Progenitor cell of endocrine pancreas (in vitro differentiated cells): ENCODE measurements around the gene FAM83D. TPM values are rescaled to one million over a fixed set of nuclear protein-coding genes. Genes with fewer than 3 reads are reported as not detected.

Source experiments
- DNase-seq: peaks from one replicate; pipeline ENCODE4 v3.0.0; 2021; ENCODE audit warnings: low spot score; ENCODE audit not compliant: unreplicated experiment
- H3K27ac Mint-ChIP-seq: 2 replicates; pipeline ENCODE4 v1.8.0; 2021; ENCODE audit warnings: mild to moderate bottlenecking, moderate library complexity, mixed read lengths
- H3K27me3 Mint-ChIP-seq: 2 replicates; pipeline ENCODE4 v1.8.0; 2021; ENCODE audit warnings: mixed read lengths
- H3K36me3 Mint-ChIP-seq: 2 replicates; pipeline ENCODE4 v1.8.0; 2022; ENCODE audit warnings: mixed read lengths; ENCODE audit not compliant: insufficient read depth
- H3K4me1 Mint-ChIP-seq: 2 replicates; pipeline ENCODE4 v1.8.0; 2021; ENCODE audit warnings: low read depth, mixed read lengths
- H3K4me3 Mint-ChIP-seq: 2 replicates; pipeline ENCODE4 v1.8.0; 2021; ENCODE audit warnings: low read depth, mild to moderate bottlenecking, moderate library complexity, mixed read lengths
- H3K9me3 Mint-ChIP-seq: 2 replicates; pipeline ENCODE4 v1.8.0; 2021; ENCODE audit warnings: low read depth, mixed read lengths
- CTCF ChIP-seq: fragments of 200-600 bp; sonication (generic); IDR thresholded peaks from one replicate; pipeline ENCODE4 v1.5.0; 2021; ENCODE audit warnings: antibody characterized with exemption, mild to moderate bottlenecking; ENCODE audit not compliant: unreplicated experiment
- total RNA-seq: library from RNA; stranded (reverse); gene quantifications from 2 replicates; pipeline ENCODE4 v1.2.1, GENCODE V29; 2021

The FAM83D gene
- total RNA-seq, 1 donor from 2014 or later = 12.6 TPM

GRCh38 chr20:38888059-38888831 is 38.0 kb upstream of the FAM83D start:
- Mint-ChIP-seq H3K4me3 (no peak overlapping the region), H3K27me3 (peaks cover 11% of the 10 kb centered on the region), H3K4me1 (no peaks in the 10 kb centered on the region), H3K36me3 (no peaks in the 10 kb centered on the region), H3K9me3 (no peaks in the 10 kb centered on the region), H3K27ac (no peak overlapping the region)
- TF ChIP-seq CTCF = no peak
- DNase-seq = no peak

GRCh38 chr20:38889050-38889449 is 37.2 kb upstream of the FAM83D start:
- H3K27me3 Mint-ChIP-seq = peaks cover 12% of the 10 kb centered on the region
- TF ChIP-seq CTCF = no peak

GRCh38 chr20:38889792-38890496 is 36.3 kb upstream of the FAM83D start:
- Mint-ChIP-seq H3K36me3 (no peaks in the 10 kb centered on the region), H3K9me3 (no peaks in the 10 kb centered on the region), H3K27me3 (peaks cover 20% of the 10 kb centered on the region), H3K4me1 (peaks cover 1% of the 10 kb centered on the region), H3K27ac (no peak overlapping the region), H3K4me3 (no peak overlapping the region)
- no peak for DNase-seq
- no peak for TF ChIP-seq CTCF

More at GRCh38 chr20:38889050-38889449, 37.2 kb upstream of the FAM83D start:
- Mint-ChIP-seq H3K4me3 (no peak overlapping the region), H3K36me3 (no peaks in the 10 kb centered on the region), H3K9me3 (no peaks in the 10 kb centered on the region), H3K4me1 (no peaks in the 10 kb centered on the region), H3K27ac (no peak overlapping the region)
- no peak for DNase-seq

GRCh38 chr20:38890497-38890818 is 35.8 kb upstream of the FAM83D start:
- no peak overlapping the region for H3K27ac Mint-ChIP-seq
- DNase-seq = no peak
- peaks cover 26% of the 10 kb centered on the region for H3K27me3 Mint-ChIP-seq
- peaks cover 1% of the 10 kb centered on the region for H3K4me1 Mint-ChIP-seq
- no peak for TF ChIP-seq CTCF
- no peaks in the 10 kb centered on the region for H3K9me3 Mint-ChIP-seq
- H3K4me3 Mint-ChIP-seq = no peak overlapping the region
- H3K36me3 Mint-ChIP-seq = no peaks in the 10 kb centered on the region

- no peak for TF ChIP-seq CTCF
- Mint-ChIP-seq H3K27ac (no peak overlapping the region), H3K36me3 (no peaks in the 10 kb centered on the region), H3K4me3 (no peak overlapping the region), H3K4me1 (peaks cover 1% of the 10 kb centered on the region), H3K9me3 (no peaks in the 10 kb centered on the region), H3K27me3 (peaks cover 34% of the 10 kb centered on the region)
- DNase-seq = no peak
Observed at GRCh38 chr20:38892091-38892981, 33.9 kb upstream of the FAM83D start.
